Measurements from ENCODE around the gene TMC7.

DNA sequence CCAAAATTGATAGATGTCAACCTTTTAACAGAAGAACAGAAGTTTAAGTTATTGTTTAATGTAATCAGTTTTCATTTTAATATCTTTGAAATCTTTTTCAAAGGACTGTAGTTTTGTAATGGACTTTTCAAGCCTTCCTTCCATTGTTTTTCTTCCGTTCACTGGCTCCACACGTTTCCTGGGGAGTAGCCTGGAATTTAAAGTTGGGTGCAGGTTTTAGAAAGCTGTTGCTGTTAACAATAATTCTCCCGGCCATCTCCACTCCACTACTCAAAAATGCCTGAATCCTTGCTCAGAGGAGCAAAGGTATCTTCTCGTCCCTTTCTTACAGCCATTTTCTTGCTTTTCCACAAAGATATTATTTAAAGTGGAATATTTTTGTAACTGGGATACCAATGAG, 79.0 kb downstream of the TMC7 start:
- TF ChIP-seq, protein P1, sequence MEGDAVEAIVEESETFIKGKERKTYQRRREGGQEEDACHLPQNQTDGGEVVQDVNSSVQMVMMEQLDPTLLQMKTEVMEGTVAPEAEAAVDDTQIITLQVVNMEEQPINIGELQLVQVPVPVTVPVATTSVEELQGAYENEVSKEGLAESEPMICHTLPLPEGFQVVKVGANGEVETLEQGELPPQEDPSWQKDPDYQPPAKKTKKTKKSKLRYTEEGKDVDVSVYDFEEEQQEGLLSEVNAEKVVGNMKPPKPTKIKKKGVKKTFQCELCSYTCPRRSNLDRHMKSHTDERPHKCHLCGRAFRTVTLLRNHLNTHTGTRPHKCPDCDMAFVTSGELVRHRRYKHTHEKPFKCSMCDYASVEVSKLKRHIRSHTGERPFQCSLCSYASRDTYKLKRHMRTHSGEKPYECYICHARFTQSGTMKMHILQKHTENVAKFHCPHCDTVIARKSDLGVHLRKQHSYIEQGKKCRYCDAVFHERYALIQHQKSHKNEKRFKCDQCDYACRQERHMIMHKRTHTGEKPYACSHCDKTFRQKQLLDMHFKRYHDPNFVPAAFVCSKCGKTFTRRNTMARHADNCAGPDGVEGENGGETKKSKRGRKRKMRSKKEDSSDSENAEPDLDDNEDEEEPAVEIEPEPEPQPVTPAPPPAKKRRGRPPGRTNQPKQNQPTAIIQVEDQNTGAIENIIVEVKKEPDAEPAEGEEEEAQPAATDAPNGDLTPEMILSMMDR (IDR thresholded peaks at IDR 0.05), result no peak
- no peak for TF ChIP-seq POLR2AphosphoS5 (IDR thresholded peaks at IDR 0.05)

Measured in breast epithelium (tissue), 3 donors.